Measurements from ENCODE around the gene CCDC83.

DNA sequence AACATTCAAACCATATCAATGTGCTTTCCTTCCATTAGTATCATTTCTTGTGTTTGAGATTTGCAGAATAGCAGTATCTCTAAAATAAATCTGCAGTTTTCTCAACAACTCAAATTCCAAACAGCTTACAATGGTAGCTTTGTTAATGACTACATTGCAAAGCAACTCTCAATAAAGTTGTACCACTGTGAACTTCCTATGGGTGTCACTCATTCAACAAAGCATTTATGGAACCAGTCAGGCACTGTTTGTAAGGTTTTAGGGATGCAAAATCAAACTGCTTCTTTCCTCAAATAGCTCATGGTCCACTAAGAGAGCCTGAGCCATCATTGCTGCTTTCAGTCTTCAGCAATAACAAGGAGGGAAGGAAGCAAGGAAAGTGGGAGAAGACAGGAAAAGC is 91.0 kb downstream of the CCDC83 start:
- TF ChIP-seq POLR2AphosphoS5 (IDR thresholded peaks at IDR 0.05; ENCODE audit: low read depth, low read length) (no peak), TAF1 (IDR thresholded peaks at IDR 0.05; ENCODE audit: borderline replicate concordance, insufficient read depth, low read length) (no peak), FOXP2 (optimal IDR thresholded peaks at IDR 0.05; ENCODE audit: borderline replicate concordance, extremely low read depth, extremely low read length, insufficient read depth) (no peak), SIN3A (IDR thresholded peaks at IDR 0.05; ENCODE audit: borderline replicate concordance, insufficient read depth, low read length) (no peak)
- TF ChIP-seq, protein P1, sequence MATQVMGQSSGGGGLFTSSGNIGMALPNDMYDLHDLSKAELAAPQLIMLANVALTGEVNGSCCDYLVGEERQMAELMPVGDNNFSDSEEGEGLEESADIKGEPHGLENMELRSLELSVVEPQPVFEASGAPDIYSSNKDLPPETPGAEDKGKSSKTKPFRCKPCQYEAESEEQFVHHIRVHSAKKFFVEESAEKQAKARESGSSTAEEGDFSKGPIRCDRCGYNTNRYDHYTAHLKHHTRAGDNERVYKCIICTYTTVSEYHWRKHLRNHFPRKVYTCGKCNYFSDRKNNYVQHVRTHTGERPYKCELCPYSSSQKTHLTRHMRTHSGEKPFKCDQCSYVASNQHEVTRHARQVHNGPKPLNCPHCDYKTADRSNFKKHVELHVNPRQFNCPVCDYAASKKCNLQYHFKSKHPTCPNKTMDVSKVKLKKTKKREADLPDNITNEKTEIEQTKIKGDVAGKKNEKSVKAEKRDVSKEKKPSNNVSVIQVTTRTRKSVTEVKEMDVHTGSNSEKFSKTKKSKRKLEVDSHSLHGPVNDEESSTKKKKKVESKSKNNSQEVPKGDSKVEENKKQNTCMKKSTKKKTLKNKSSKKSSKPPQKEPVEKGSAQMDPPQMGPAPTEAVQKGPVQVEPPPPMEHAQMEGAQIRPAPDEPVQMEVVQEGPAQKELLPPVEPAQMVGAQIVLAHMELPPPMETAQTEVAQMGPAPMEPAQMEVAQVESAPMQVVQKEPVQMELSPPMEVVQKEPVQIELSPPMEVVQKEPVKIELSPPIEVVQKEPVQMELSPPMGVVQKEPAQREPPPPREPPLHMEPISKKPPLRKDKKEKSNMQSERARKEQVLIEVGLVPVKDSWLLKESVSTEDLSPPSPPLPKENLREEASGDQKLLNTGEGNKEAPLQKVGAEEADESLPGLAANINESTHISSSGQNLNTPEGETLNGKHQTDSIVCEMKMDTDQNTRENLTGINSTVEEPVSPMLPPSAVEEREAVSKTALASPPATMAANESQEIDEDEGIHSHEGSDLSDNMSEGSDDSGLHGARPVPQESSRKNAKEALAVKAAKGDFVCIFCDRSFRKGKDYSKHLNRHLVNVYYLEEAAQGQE (IDR thresholded peaks at IDR 0.05; ENCODE audit: insufficient read depth in 1 of 2, low read depth in 2 of 2, low read length in 2 of 2): no peak
